IMR-90 (cell line): ENCODE measurements around the gene MRPL43. TPM values are rescaled to one million over a fixed set of nuclear protein-coding genes. Genes with fewer than 3 reads are reported as not detected.

Source experiments
- ATAC-seq: fragments of 200-7000 bp; cut with Tn5 transposase; 2 replicates; pipeline ENCODE4 v1.9.1; 2020; ENCODE audit warnings: low read depth, mild to moderate bottlenecking, moderate library complexity
- BruUV-seq: library from RNA; stranded (reverse); fragments of 400-500 nt; replicated peaks from 2 replicates; lab custom pipeline; 2021; lab: Mats Ljungman, UMichigan
- CTCF ChIA-PET: fragments of 300-600 bp; formaldehyde crosslinking; extraction: SDS; loops from one replicate; lab custom pipeline; 2021; ENCODE audit warnings: antibody characterized with exemption; lab: Yijun Ruan, JAX
- POLR2A ChIA-PET: fragments of 300-600 bp; sonication (Branson Sonifier 250); formaldehyde crosslinking; loops from one replicate; lab custom pipeline; 2022; ENCODE audit warnings: antibody characterized with exemption; ENCODE audit not compliant: unreplicated experiment; lab: Charles Lee
- DNase-seq: peaks from one replicate; pipeline ENCODE4 v3.0.0; 2013
- H2AFZ ChIP-seq: replicated peaks from 2 replicates; pipeline ENCODE3; 2013; ENCODE audit warnings: low read length, mild to moderate bottlenecking; ENCODE audit not compliant: poor library complexity
- H2AK5ac ChIP-seq: 2 replicates; pipeline ENCODE4 v1.6.1; 2013; ENCODE audit warnings: low read depth, low read length, inconsistent platforms
- H2AK9ac ChIP-seq: replicated peaks from 2 replicates; pipeline ENCODE3; 2013; ENCODE audit warnings: mild to moderate bottlenecking, low read depth, low read length, moderate library complexity; ENCODE audit not compliant: poor library complexity
- H2BK120ac ChIP-seq: 2 replicates; pipeline ENCODE4 v1.6.1; 2013; ENCODE audit warnings: low read depth, low read length, inconsistent platforms
- H2BK15ac ChIP-seq: 3 replicates; pipeline ENCODE4 v1.6.1; 2013; ENCODE audit warnings: low read depth, low read length, inconsistent platforms
- H2BK20ac ChIP-seq: 2 replicates; pipeline ENCODE4 v1.6.1; 2013; ENCODE audit warnings: low read depth, mild to moderate bottlenecking, inconsistent platforms, low read length, moderate library complexity
- H2BK5ac ChIP-seq: 2 replicates; pipeline ENCODE4 v1.6.1; 2013; ENCODE audit warnings: mild to moderate bottlenecking, low read depth, low read length, inconsistent platforms; ENCODE audit not compliant: poor library complexity, severe bottlenecking
- H3K14ac ChIP-seq: replicated peaks from 2 replicates; pipeline ENCODE4 v1.6.1; 2013; ENCODE audit warnings: low read depth, low read length, inconsistent platforms
- H3K18ac ChIP-seq: 2 replicates; pipeline ENCODE4 v1.6.1; 2013; ENCODE audit warnings: low read depth, low read length, control low read depth
- H3K23ac ChIP-seq: 2 replicates; pipeline ENCODE4 v1.6.1; 2013; ENCODE audit warnings: low read depth, low read length, inconsistent platforms
- H3K27ac ChIP-seq: 2 replicates; pipeline ENCODE4 v1.5.1; 2013; ENCODE audit warnings: mild to moderate bottlenecking, control low read depth, low read length; ENCODE audit not compliant: insufficient read depth
- H3K27me3 ChIP-seq: 2 replicates; pipeline ENCODE4 v1.6.1; 2013; ENCODE audit warnings: low read length; ENCODE audit not compliant: control insufficient read depth, insufficient read depth
- H3K36me3 ChIP-seq: 2 replicates; pipeline ENCODE4 v1.6.1; 2013; ENCODE audit warnings: low read length, mixed read lengths; ENCODE audit not compliant: control insufficient read depth, insufficient read depth
- H3K4ac ChIP-seq: 2 replicates; pipeline ENCODE4 v1.6.1; 2013; ENCODE audit warnings: low read depth, low read length, inconsistent platforms
- H3K4me1 ChIP-seq: 2 replicates; pipeline ENCODE4 v1.6.1; 2013; ENCODE audit warnings: low read length, mixed read lengths; ENCODE audit not compliant: control insufficient read depth, insufficient read depth
- H3K4me2 ChIP-seq: 2 replicates; pipeline ENCODE4 v1.6.1; 2013; ENCODE audit warnings: low read depth, mild to moderate bottlenecking, control low read depth, low read length, moderate library complexity
- H3K4me3 ChIP-seq: 2 replicates; pipeline ENCODE4 v1.5.1; 2013; ENCODE audit warnings: low read depth, mild to moderate bottlenecking, control low read depth, low read length, moderate library complexity; ENCODE audit not compliant: insufficient read depth
- H3K56ac ChIP-seq: 2 replicates; pipeline ENCODE4 v1.6.1; 2013; ENCODE audit warnings: low read length, inconsistent platforms; ENCODE audit not compliant: insufficient read depth; ENCODE audit errors: extremely low read depth
- H3K79me1 ChIP-seq, 2 experiments: 2 replicates each; pipeline ENCODE4 v1.6.1; 2013; ENCODE audit warnings: low read length in 2 of 2, inconsistent platforms in 1 of 2, low read depth in 1 of 2
- H3K9ac ChIP-seq: 2 replicates; pipeline ENCODE4 v1.6.1; 2013; ENCODE audit warnings: low read depth, low read length, control low read depth
- H3K9me1 ChIP-seq: 2 replicates; pipeline ENCODE4 v1.6.1; 2013; ENCODE audit warnings: low read length, inconsistent platforms; ENCODE audit not compliant: insufficient read depth
- H3K9me3 ChIP-seq: 2 replicates; pipeline ENCODE4 v1.6.1; 2013; ENCODE audit warnings: low read length; ENCODE audit not compliant: control insufficient read depth, insufficient read depth
- H4K20me1 ChIP-seq: 2 replicates; pipeline ENCODE4 v1.6.1; 2013; ENCODE audit warnings: low read length, inconsistent platforms; ENCODE audit not compliant: insufficient read depth
- H4K5ac ChIP-seq: 2 replicates; pipeline ENCODE4 v1.6.1; 2013; ENCODE audit warnings: mild to moderate bottlenecking, low read depth, low read length, control low read depth
- H4K8ac ChIP-seq, 2 experiments: 2 replicates each; pipeline ENCODE4 v1.6.1; 2013; ENCODE audit warnings: low read depth in 2 of 2, low read length in 2 of 2, control low read depth in 1 of 2, inconsistent platforms in 1 of 2
- H4K91ac ChIP-seq: 2 replicates; pipeline ENCODE4 v1.6.1; 2013; ENCODE audit warnings: low read depth, low read length, inconsistent platforms; ENCODE audit not compliant: insufficient read depth
- BHLHE40 ChIP-seq: fragments of 150-350 bp; IDR thresholded peaks from 2 replicates; pipeline ENCODE4 v1.6.1; 2016; ENCODE audit warnings: mild to moderate bottlenecking, low read depth, low read length
- CEBPB ChIP-seq: IDR thresholded peaks from 2 replicates; pipeline ENCODE4 v1.6.1; 2012; ENCODE audit warnings: low read depth, low read length, improper control_type of control experiment
- FOS ChIP-seq: fragments of 150-350 bp; IDR thresholded peaks from 2 replicates; pipeline ENCODE4 v1.6.1; 2016; ENCODE audit warnings: low read depth, low read length
- MAFK ChIP-seq: IDR thresholded peaks from 2 replicates; pipeline ENCODE4 v1.6.1; 2012; ENCODE audit warnings: low read depth, low read length, improper control_type of control experiment
- MAZ ChIP-seq: IDR thresholded peaks from 2 replicates; pipeline ENCODE4 v1.6.1; 2012; ENCODE audit warnings: low read depth, mild to moderate bottlenecking, low read length, improper control_type of control experiment, moderate library complexity, borderline replicate concordance
- MXI1 ChIP-seq: IDR thresholded peaks from 2 replicates; pipeline ENCODE4 v1.6.1; 2012; ENCODE audit warnings: low read depth, mild to moderate bottlenecking, low read length, moderate library complexity, borderline replicate concordance
- NFE2L2 ChIP-seq: fragments of 150-350 bp; IDR thresholded peaks from 2 replicates; pipeline ENCODE4 v1.6.1; 2016; ENCODE audit warnings: low read depth, mild to moderate bottlenecking, low read length
- POLR2A ChIP-seq: IDR thresholded peaks from 2 replicates; pipeline ENCODE4 v1.6.1; 2012; ENCODE audit warnings: mild to moderate bottlenecking, low read depth, low read length
- RAD21 ChIP-seq: IDR thresholded peaks from 2 replicates; pipeline ENCODE4 v1.6.1; 2012; ENCODE audit warnings: low read length, improper control_type of control experiment
- RCOR1 ChIP-seq: IDR thresholded peaks from 2 replicates; pipeline ENCODE4 v1.6.1; 2012; ENCODE audit warnings: mild to moderate bottlenecking, low read length, improper control_type of control experiment; ENCODE audit not compliant: insufficient replicate concordance
- RFX5 ChIP-seq: IDR thresholded peaks from 2 replicates; pipeline ENCODE4 v1.8.0; 2012; ENCODE audit warnings: low read depth, mild to moderate bottlenecking, low read length, moderate library complexity
- dilution Hi-C: fragments of 300-500 bp; cut with HindIII; formaldehyde crosslinking; loops from one replicate; pipeline ENCODE4 v1.14.3; 2018; ENCODE audit warnings: low sequenced_read_pairs; ENCODE audit not compliant: unreplicated experiment
- in situ Hi-C: fragments of 300-500 bp; cut with MboI; formaldehyde crosslinking; loops from 3 replicates; pipeline ENCODE4 v1.14.3; 2019; ENCODE audit warnings: low sequenced_read_pairs, inconsistent platforms, mixed read lengths
- intact Hi-C: fragments of 100-400 bp; cut with micrococcal nuclease; formaldehyde crosslinking; loops from 2 replicates; pipeline ENCODE4 v1.10.0; 2022
- polyA plus RNA-seq, 3 experiments: library from polyadenylated mRNA; depleted of rRNA; stranded (reverse); fragments of >200 nt; gene quantifications; 2 replicates each; pipeline ENCODE4 v1.2.3, GENCODE V29; 2012; ENCODE audit warnings: low replicate concordance in 1 of 3
- total RNA-seq: library from RNA; depleted of rRNA; stranded (reverse); fragments of >200 nt; gene quantifications from 2 replicates; pipeline ENCODE4 v1.2.3, GENCODE V29; 2012
- TF ChIP-seq, protein P1 (sequence below): conservative IDR thresholded peaks from 2 replicates; pipeline ENCODE4 v1.5.1; 2012; ENCODE audit warnings: mild to moderate bottlenecking, low read depth, low read length, improper control_type of control experiment
- TF ChIP-seq, protein P2 (sequence below): fragments of 150-350 bp; IDR thresholded peaks from 2 replicates; pipeline ENCODE4 v1.6.1; 2017; ENCODE audit warnings: mild to moderate bottlenecking, antibody characterized with exemption, low read length, low read depth
- TF ChIP-seq, protein P3 (sequence below): fragments of 150-350 bp; IDR thresholded peaks from 2 replicates; pipeline ENCODE4 v1.6.1; 2016; ENCODE audit warnings: low read depth, mild to moderate bottlenecking, low read length, moderate library complexity, borderline replicate concordance

MRPL43 gene
- total and polyA plus RNA-seq, 2 of the 4 experiments (the other 2 are of a cell fraction): 61.3 to 142 TPM

DNA sequence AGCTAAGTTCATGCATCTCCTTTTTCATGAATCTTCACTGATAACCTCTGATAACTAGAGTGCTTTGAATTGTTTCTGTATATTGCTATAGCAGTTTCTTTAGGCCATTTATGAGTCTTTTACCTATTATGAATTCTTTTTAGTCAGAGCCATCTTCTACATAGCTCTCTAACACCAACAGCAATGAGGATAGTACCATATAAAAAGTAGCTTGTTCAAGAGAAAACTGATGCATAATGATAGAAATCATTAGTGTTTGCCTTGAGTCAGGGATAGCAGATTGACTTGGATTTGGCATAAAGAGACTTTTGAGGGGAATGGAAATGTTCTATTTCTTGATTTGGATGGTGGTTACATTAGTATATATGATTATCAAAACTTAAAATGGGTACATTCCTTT is 43.8 kb downstream of the MRPL43 start:
- Histone ChIP-seq H4K5ac (no peak overlapping the region), H4K20me1 (peaks cover 5% of the 10 kb centered on the region; the same call in 1 of the 2 replicates), H2BK15ac (no peak overlapping the region), H4K8ac (no peak overlapping the region), H2AK5ac (no peak overlapping the region), H3K4me2 (no peak overlapping the region), H3K9ac (no peak overlapping the region), H3K9me1 (0 out of 2 replicates have a peak, but pooled peaks cover 4% of the 10 kb centered on the region), H2AK9ac (no peak overlapping the region), H3K18ac (no peak overlapping the region), H2AFZ (no peak overlapping the region), H3K23ac (no peak overlapping the region), H3K56ac (no peak overlapping the region), H3K9me3 (no peaks in the 10 kb centered on the region), H2BK120ac (no peak overlapping the region), H2BK5ac (no peak overlapping the region), H3K4me3 (no peak overlapping the region), H3K79me1 (peaks cover 0 to 24% of the 10 kb centered on the region in 2 experiments; a peak in 3 of 4 replicates), H4K91ac (no peak overlapping the region), H3K36me3 (peaks cover 35% of the 10 kb centered on the region), H3K4ac (no peak overlapping the region), H3K4me1 (peaks cover 11% of the 10 kb centered on the region), H3K14ac (no peak overlapping the region), H3K27ac (no peak overlapping the region), H3K27me3 (no peaks in the 10 kb centered on the region), H2BK20ac (no peak overlapping the region)
- ChIA-PET POLR2A (no interaction called here), CTCF (no interaction called here)
- in situ Hi-C loops: loop anchor here (25.0 kb wide), 1 partner anchor 869 kb away; the partner anchor contains the start of gene OGA
- ATAC-seq: no peak
- intact Hi-C loops: no loop called here
- TF ChIP-seq, protein P1, sequence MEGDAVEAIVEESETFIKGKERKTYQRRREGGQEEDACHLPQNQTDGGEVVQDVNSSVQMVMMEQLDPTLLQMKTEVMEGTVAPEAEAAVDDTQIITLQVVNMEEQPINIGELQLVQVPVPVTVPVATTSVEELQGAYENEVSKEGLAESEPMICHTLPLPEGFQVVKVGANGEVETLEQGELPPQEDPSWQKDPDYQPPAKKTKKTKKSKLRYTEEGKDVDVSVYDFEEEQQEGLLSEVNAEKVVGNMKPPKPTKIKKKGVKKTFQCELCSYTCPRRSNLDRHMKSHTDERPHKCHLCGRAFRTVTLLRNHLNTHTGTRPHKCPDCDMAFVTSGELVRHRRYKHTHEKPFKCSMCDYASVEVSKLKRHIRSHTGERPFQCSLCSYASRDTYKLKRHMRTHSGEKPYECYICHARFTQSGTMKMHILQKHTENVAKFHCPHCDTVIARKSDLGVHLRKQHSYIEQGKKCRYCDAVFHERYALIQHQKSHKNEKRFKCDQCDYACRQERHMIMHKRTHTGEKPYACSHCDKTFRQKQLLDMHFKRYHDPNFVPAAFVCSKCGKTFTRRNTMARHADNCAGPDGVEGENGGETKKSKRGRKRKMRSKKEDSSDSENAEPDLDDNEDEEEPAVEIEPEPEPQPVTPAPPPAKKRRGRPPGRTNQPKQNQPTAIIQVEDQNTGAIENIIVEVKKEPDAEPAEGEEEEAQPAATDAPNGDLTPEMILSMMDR: no peak
- TF ChIP-seq CEBPB (no peak), RFX5 (no peak), MXI1 (no peak), MAZ (no peak), RAD21 (no peak), RCOR1 (no peak), POLR2A (no peak), MAFK (no peak), BHLHE40 (no peak), FOS (no peak), NFE2L2 (no peak)
- TF ChIP-seq, protein P2, sequence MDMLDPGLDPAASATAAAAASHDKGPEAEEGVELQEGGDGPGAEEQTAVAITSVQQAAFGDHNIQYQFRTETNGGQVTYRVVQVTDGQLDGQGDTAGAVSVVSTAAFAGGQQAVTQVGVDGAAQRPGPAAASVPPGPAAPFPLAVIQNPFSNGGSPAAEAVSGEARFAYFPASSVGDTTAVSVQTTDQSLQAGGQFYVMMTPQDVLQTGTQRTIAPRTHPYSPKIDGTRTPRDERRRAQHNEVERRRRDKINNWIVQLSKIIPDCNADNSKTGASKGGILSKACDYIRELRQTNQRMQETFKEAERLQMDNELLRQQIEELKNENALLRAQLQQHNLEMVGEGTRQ: no peak
- TF ChIP-seq, protein P3, sequence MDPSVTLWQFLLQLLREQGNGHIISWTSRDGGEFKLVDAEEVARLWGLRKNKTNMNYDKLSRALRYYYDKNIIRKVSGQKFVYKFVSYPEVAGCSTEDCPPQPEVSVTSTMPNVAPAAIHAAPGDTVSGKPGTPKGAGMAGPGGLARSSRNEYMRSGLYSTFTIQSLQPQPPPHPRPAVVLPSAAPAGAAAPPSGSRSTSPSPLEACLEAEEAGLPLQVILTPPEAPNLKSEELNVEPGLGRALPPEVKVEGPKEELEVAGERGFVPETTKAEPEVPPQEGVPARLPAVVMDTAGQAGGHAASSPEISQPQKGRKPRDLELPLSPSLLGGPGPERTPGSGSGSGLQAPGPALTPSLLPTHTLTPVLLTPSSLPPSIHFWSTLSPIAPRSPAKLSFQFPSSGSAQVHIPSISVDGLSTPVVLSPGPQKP: no peak
- DNase-seq: no peak
- dilution Hi-C loops: no loop called here
- BruUV-seq: no TSS peak
